HEK293T (cell line): ENCODE measurements around the gene GAPDHS.

Experiments used
- CTCF ChIA-PET: fragments of 350-600 bp; formaldehyde crosslinking; extraction: SDS; loops from one replicate; lab custom pipeline; 2021; ENCODE audit warnings: antibody characterized with exemption, inconsistent platforms; lab: Yijun Ruan, JAX
- POLR2A ChIA-PET: fragments of 350-600 bp; formaldehyde crosslinking; extraction: SDS; loops from one replicate; lab custom pipeline; 2020; ENCODE audit warnings: antibody characterized with exemption, inconsistent platforms; lab: Yijun Ruan, JAX
- DNase-seq: peaks from one replicate; pipeline ENCODE4 v3.0.0; 2012; ENCODE audit warnings: mixed read lengths; ENCODE audit errors: extremely low spot score
- ARNT ChIP-seq: fragments of 450-650 bp; IDR thresholded peaks from 2 replicates; pipeline ENCODE4 v1.6.1; 2017; ENCODE audit warnings: mild to moderate bottlenecking
- BHLHE40 ChIP-seq: fragments of 450-650 bp; IDR thresholded peaks from 2 replicates; pipeline ENCODE4 v1.6.1; 2016; ENCODE audit warnings: mild to moderate bottlenecking, moderate library complexity, borderline replicate concordance
- CTBP1 ChIP-seq: fragments of 450-650 bp; IDR thresholded peaks from 2 replicates; pipeline ENCODE4 v1.6.1; 2016; ENCODE audit warnings: borderline replicate concordance
- ELF4 ChIP-seq: fragments of 450-650 bp; IDR thresholded peaks from 2 replicates; pipeline ENCODE4 v1.6.1; 2017; ENCODE audit warnings: antibody characterized with exemption
- FOXA1 ChIP-seq: fragments of 450-650 bp; IDR thresholded peaks from 2 replicates; pipeline ENCODE4 v1.6.1; 2016; ENCODE audit warnings: mild to moderate bottlenecking
- FOXK2 ChIP-seq: fragments of 450-650 bp; IDR thresholded peaks from 2 replicates; pipeline ENCODE4 v1.6.1; 2016; ENCODE audit warnings: mild to moderate bottlenecking
- FOXM1 ChIP-seq: fragments of 450-650 bp; IDR thresholded peaks from 2 replicates; pipeline ENCODE4 v1.6.1; 2017; ENCODE audit warnings: mild to moderate bottlenecking, borderline replicate concordance
- HDGF ChIP-seq: fragments of 450-650 bp; IDR thresholded peaks from 2 replicates; pipeline ENCODE4 v1.6.1; 2017; ENCODE audit warnings: antibody characterized with exemption, borderline replicate concordance
- L3MBTL2 ChIP-seq: fragments of 450-650 bp; conservative IDR thresholded peaks from 2 replicates; pipeline ENCODE4 v1.6.1; 2016; ENCODE audit warnings: mild to moderate bottlenecking
- LEF1 ChIP-seq: fragments of 450-650 bp; IDR thresholded peaks from 2 replicates; pipeline ENCODE4 v1.6.1; 2017; ENCODE audit warnings: mild to moderate bottlenecking, borderline replicate concordance
- NFRKB ChIP-seq: fragments of 450-650 bp; IDR thresholded peaks from 2 replicates; pipeline ENCODE4 v1.6.1; 2016; ENCODE audit warnings: mild to moderate bottlenecking, moderate library complexity
- PKNOX1 ChIP-seq: fragments of 450-650 bp; IDR thresholded peaks from 2 replicates; pipeline ENCODE4 v1.6.1; 2016
- SP1 ChIP-seq: fragments of 450-650 bp; IDR thresholded peaks from 2 replicates; pipeline ENCODE4 v1.6.1; 2017
- SUZ12 ChIP-seq: fragments of 450-650 bp; IDR thresholded peaks from 2 replicates; pipeline ENCODE4 v1.6.1; 2016; ENCODE audit warnings: mild to moderate bottlenecking
- TARDBP ChIP-seq: fragments of 450-650 bp; IDR thresholded peaks from 2 replicates; pipeline ENCODE4 v1.6.1; 2016
- ZNF384 ChIP-seq: fragments of 450-650 bp; IDR thresholded peaks from 2 replicates; pipeline ENCODE4 v1.6.1; 2016

GAPDHS gene

GRCh38 chr19:35498984-35499527 lies 34.2 kb upstream of the GAPDHS start:
- POLR2A ChIA-PET, result no interaction called here
- DNase-seq, result no peak
- TF ChIP-seq TARDBP (no peak), FOXM1 (no peak), HDGF (no peak), PKNOX1 (no peak), SUZ12 (no peak), FOXK2 (no peak), ZNF384 (no peak), CTBP1 (no peak), FOXA1 (no peak), NFRKB (no peak)
- CTCF ChIA-PET, result no interaction called here

- ChIA-PET POLR2A (interaction anchor here (1.8 kb wide), 1 partner anchor 10 kb away, joined by 8 read pairs; no protein-coding TSS in a partner anchor), CTCF (no interaction called here)
- no peak for TF ChIP-seq BHLHE40
- TF ChIP-seq HDGF, result no peak
- TF ChIP-seq SUZ12, result no peak
These were observed 32.6 kb upstream of the GAPDHS start for GRCh38 chr19:35500611-35501010.

GRCh38 chr19:35501684-35502083 lies 31.6 kb upstream of the GAPDHS start:
- POLR2A ChIA-PET, result interaction anchor here (1.1 kb wide), 1 partner anchor 9 kb away, joined by 8 read pairs; no protein-coding TSS in a partner anchor
- no peak for DNase-seq
- no peak for TF ChIP-seq FOXA1
- no peak for TF ChIP-seq L3MBTL2
- TF ChIP-seq PKNOX1, result no peak
- TF ChIP-seq FOXK2, result no peak
- TF ChIP-seq SP1, result no peak
- no peak for TF ChIP-seq NFRKB
- no peak for TF ChIP-seq BHLHE40
- TF ChIP-seq LEF1, result no peak
- TF ChIP-seq CTBP1, result no peak
- TF ChIP-seq FOXM1, result no peak
- no peak for TF ChIP-seq ZNF384
- no peak for TF ChIP-seq TARDBP
- TF ChIP-seq SUZ12, result no peak
- no peak for TF ChIP-seq ELF4
- TF ChIP-seq HDGF, result no peak
- TF ChIP-seq ARNT, result no peak
- CTCF ChIA-PET, result interaction anchor here (0.9 kb wide), 1 partner anchor 9 kb away, joined by 4 read pairs; no protein-coding TSS in a partner anchor

More at GRCh38 chr19:35500611-35501010, 32.6 kb upstream of the GAPDHS start:
- no peak for DNase-seq

GRCh38 chr19:35502751-35503150 lies 30.5 kb upstream of the GAPDHS start:
- POLR2A ChIA-PET, result interaction anchor here (1.1 kb wide), 1 partner anchor 8 kb away, joined by 8 read pairs; no protein-coding TSS in a partner anchor
- TF ChIP-seq PKNOX1 (no peak), FOXK2 (no peak), SUZ12 (no peak), LEF1 (no peak), ZNF384 (no peak), HDGF (no peak), BHLHE40 (no peak), L3MBTL2 (no peak), SP1 (no peak), ELF4 (no peak), FOXA1 (no peak), CTBP1 (no peak), FOXM1 (no peak), ARNT (no peak)
- CTCF ChIA-PET, result interaction anchor here (0.9 kb wide), 1 partner anchor 8 kb away, joined by 4 read pairs; no protein-coding TSS in a partner anchor
- no peak for DNase-seq

GRCh38 chr19:35506011-35506410 lies 27.2 kb upstream of the GAPDHS start:
- ChIA-PET CTCF (interaction anchor here (1.3 kb wide), 1 partner anchor 11 kb away, joined by 6 read pairs; no protein-coding TSS in a partner anchor), POLR2A (interaction anchor here (2.0 kb wide), 1 partner anchor 9 kb away, joined by 14 read pairs; no protein-coding TSS in a partner anchor)
- TF ChIP-seq FOXK2 (no peak), ZNF384 (no peak), CTBP1 (no peak), FOXM1 (no peak), PKNOX1 (no peak), L3MBTL2 (no peak), ARNT (no peak), LEF1 (no peak), ELF4 (no peak), FOXA1 (no peak), BHLHE40 (no peak), SP1 (no peak), NFRKB (no peak), SUZ12 (no peak), TARDBP (no peak), HDGF (no peak)
- DNase-seq, result no peak
